ENCODE results near the gene COPS6.

- TF ChIP-seq, protein P1, sequence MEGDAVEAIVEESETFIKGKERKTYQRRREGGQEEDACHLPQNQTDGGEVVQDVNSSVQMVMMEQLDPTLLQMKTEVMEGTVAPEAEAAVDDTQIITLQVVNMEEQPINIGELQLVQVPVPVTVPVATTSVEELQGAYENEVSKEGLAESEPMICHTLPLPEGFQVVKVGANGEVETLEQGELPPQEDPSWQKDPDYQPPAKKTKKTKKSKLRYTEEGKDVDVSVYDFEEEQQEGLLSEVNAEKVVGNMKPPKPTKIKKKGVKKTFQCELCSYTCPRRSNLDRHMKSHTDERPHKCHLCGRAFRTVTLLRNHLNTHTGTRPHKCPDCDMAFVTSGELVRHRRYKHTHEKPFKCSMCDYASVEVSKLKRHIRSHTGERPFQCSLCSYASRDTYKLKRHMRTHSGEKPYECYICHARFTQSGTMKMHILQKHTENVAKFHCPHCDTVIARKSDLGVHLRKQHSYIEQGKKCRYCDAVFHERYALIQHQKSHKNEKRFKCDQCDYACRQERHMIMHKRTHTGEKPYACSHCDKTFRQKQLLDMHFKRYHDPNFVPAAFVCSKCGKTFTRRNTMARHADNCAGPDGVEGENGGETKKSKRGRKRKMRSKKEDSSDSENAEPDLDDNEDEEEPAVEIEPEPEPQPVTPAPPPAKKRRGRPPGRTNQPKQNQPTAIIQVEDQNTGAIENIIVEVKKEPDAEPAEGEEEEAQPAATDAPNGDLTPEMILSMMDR (IDR thresholded peaks at IDR 0.05; ENCODE audit: low read length), result no peak
- no peak for TF ChIP-seq EZH2phosphoT487 (IDR thresholded peaks at IDR 0.05; ENCODE audit: low read length)
These were observed 5.2 kb downstream of the COPS6 start for GRCh38 chr7:100093925-100094486.

All from MM.1S (cell line).